WTC11 (cell line): ENCODE measurements around the gene CRELD2. TPM values are rescaled to one million over a fixed set of nuclear protein-coding genes. Genes with fewer than 3 reads are reported as not detected.

Experiments
- ATAC-seq: fragments of 200-7000 bp; cut with Tn5 transposase; 2 replicates; pipeline ENCODE4 v1.10.0; 2021; ENCODE audit warnings: mild to moderate bottlenecking, moderate library complexity
- CTCF ChIA-PET: fragments of 300-600 bp; sonication (Branson Sonifier 250); formaldehyde crosslinking; loops from one replicate; lab custom pipeline; 2021; ENCODE audit warnings: antibody characterized with exemption; lab: Charles Lee
- POLR2A ChIA-PET: fragments of 350-600 bp; sonication (Branson Sonifier 250); formaldehyde crosslinking; loops from one replicate; lab custom pipeline; 2021; ENCODE audit warnings: antibody characterized with exemption; lab: Charles Lee
- DNase-seq: peaks from one replicate; pipeline ENCODE4 v3.0.0; 2021; ENCODE audit warnings: low spot score
- H3K27ac Mint-ChIP-seq: 2 replicates; pipeline ENCODE4 v1.8.0; 2021; ENCODE audit warnings: mixed read lengths
- H3K27me3 Mint-ChIP-seq: 2 replicates; pipeline ENCODE4 v1.8.0; 2021; ENCODE audit warnings: low read depth, mild to moderate bottlenecking, moderate library complexity, mixed read lengths
- H3K36me3 Mint-ChIP-seq: 2 replicates; pipeline ENCODE4 v1.8.0; 2021; ENCODE audit warnings: mixed read lengths
- H3K4me1 Mint-ChIP-seq: 2 replicates; pipeline ENCODE4 v1.8.0; 2022; ENCODE audit warnings: mixed read lengths
- H3K4me3 Mint-ChIP-seq: 2 replicates; pipeline ENCODE4 v1.8.0; 2021; ENCODE audit warnings: mild to moderate bottlenecking, moderate library complexity, mixed read lengths
- H3K9me3 Mint-ChIP-seq: 2 replicates; pipeline ENCODE4 v1.8.0; 2021; ENCODE audit warnings: mixed read lengths
- CBFB ChIP-seq: sonication (generic); formaldehyde crosslinking; IDR thresholded peaks from 2 replicates; pipeline ENCODE4 v1.8.1; 2022; ENCODE audit warnings: mild to moderate bottlenecking, low read depth, missing genetic modification reagents
- EMX1 ChIP-seq: fragments of 250-450 bp; sonication (Bioruptor Pico); IDR thresholded peaks from 2 replicates; pipeline ENCODE4 v1.8.0; 2021; ENCODE audit warnings: mild to moderate bottlenecking
- FOXJ3 ChIP-seq: sonication (generic); formaldehyde crosslinking; IDR thresholded peaks from 2 replicates; pipeline ENCODE4 v1.9.0; 2021; ENCODE audit warnings: missing genetic modification reagents, mild to moderate bottlenecking, borderline replicate concordance
- GRHL2 ChIP-seq: fragments of 250-450 bp; sonication (Bioruptor Pico); IDR thresholded peaks from 2 replicates; pipeline ENCODE4 v1.8.0; 2022; ENCODE audit warnings: mild to moderate bottlenecking, moderate library complexity; ENCODE audit not compliant: insufficient replicate concordance, severe bottlenecking
- JAZF1 ChIP-seq: fragments of 250-450 bp; sonication (Bioruptor Pico); IDR thresholded peaks from 2 replicates; pipeline ENCODE4 v1.9.0; 2021; ENCODE audit warnings: moderate library complexity, mild to moderate bottlenecking, inconsistent platforms
- MAX ChIP-seq: sonication (generic); formaldehyde crosslinking; IDR thresholded peaks from 2 replicates; pipeline ENCODE4 v1.8.0; 2022; ENCODE audit warnings: mild to moderate bottlenecking, missing genetic modification reagents
- MLX ChIP-seq: sonication (generic); formaldehyde crosslinking; IDR thresholded peaks from 2 replicates; pipeline ENCODE4 v1.8.1; 2023; ENCODE audit warnings: mild to moderate bottlenecking, missing genetic modification reagents, moderate library complexity
- MYBL2 ChIP-seq: sonication (generic); formaldehyde crosslinking; IDR thresholded peaks from 2 replicates; pipeline ENCODE4 v1.8.1; 2023; ENCODE audit warnings: mild to moderate bottlenecking, moderate library complexity, missing genetic modification reagents
- SP1 ChIP-seq: sonication (generic); formaldehyde crosslinking; conservative IDR thresholded peaks from 2 replicates; pipeline ENCODE4 v1.8.1; 2022; ENCODE audit warnings: missing genetic modification reagents
- TEAD1 ChIP-seq: sonication (generic); formaldehyde crosslinking; IDR thresholded peaks from 2 replicates; pipeline ENCODE4 v1.8.0; 2022; ENCODE audit warnings: mild to moderate bottlenecking, missing genetic modification reagents
- TP53 ChIP-seq: sonication (generic); formaldehyde crosslinking; IDR thresholded peaks from 2 replicates; pipeline ENCODE4 v1.8.1; 2023; ENCODE audit warnings: mild to moderate bottlenecking, missing genetic modification reagents
- ZBTB21 ChIP-seq: sonication (generic); formaldehyde crosslinking; IDR thresholded peaks from 2 replicates; pipeline ENCODE4 v1.8.1; 2023; ENCODE audit warnings: mild to moderate bottlenecking, missing genetic modification reagents, borderline replicate concordance
- ZNF219 ChIP-seq: sonication (generic); formaldehyde crosslinking; IDR thresholded peaks from 2 replicates; pipeline ENCODE4 v1.8.0; 2023; ENCODE audit warnings: missing genetic modification reagents, mild to moderate bottlenecking, borderline replicate concordance
- ZNF232 ChIP-seq: sonication (generic); formaldehyde crosslinking; IDR thresholded peaks from 2 replicates; pipeline ENCODE4 v1.8.0; 2022; ENCODE audit warnings: mild to moderate bottlenecking, missing genetic modification reagents
- ZSCAN18 ChIP-seq: fragments of 250-450 bp; sonication (Bioruptor Pico); IDR thresholded peaks from 2 replicates; pipeline ENCODE4 v2.1.2; 2022; ENCODE audit warnings: mild to moderate bottlenecking, moderate library complexity
- total RNA-seq: library from RNA; stranded (reverse); gene quantifications from 3 replicates; pipeline ENCODE4 v1.2.3, GENCODE V29; 2021
- TF ChIP-seq, protein P1 (sequence below): sonication (generic); formaldehyde crosslinking; IDR thresholded peaks from 2 replicates; pipeline ENCODE4 v1.8.0; 2022; ENCODE audit warnings: mild to moderate bottlenecking, missing genetic modification reagents
- TF ChIP-seq, protein P2 (sequence below): sonication (generic); formaldehyde crosslinking; IDR thresholded peaks from 2 replicates; pipeline ENCODE4 v1.8.1; 2023; ENCODE audit warnings: mild to moderate bottlenecking, missing genetic modification reagents
- TF ChIP-seq, protein P3 (sequence below): sonication (generic); formaldehyde crosslinking; IDR thresholded peaks from 2 replicates; pipeline ENCODE4 v1.8.1; 2022; ENCODE audit warnings: missing genetic modification reagents, borderline replicate concordance
- TF ChIP-seq, protein P4 (sequence below): sonication (generic); formaldehyde crosslinking; IDR thresholded peaks from 2 replicates; pipeline ENCODE4 v1.8.0; 2022; ENCODE audit warnings: mild to moderate bottlenecking, missing genetic modification reagents
- TF ChIP-seq, protein P5 (sequence below): fragments of 250-450 bp; sonication (Bioruptor Pico); IDR thresholded peaks from 2 replicates; pipeline ENCODE4 v1.9.0; 2021; ENCODE audit warnings: mild to moderate bottlenecking

Gene CRELD2
- total RNA-seq, 1 experiment from 2014 or later = 42.8 TPM

- no peak for DNase-seq
Measured at GRCh38 chr22:49948116-49948957, 29.9 kb downstream of the CRELD2 start.

More at GRCh38 chr22:49948116-49948957, 29.9 kb downstream of the CRELD2 start:
- no peak overlapping the region for H3K27ac Mint-ChIP-seq
- no peak overlapping the region for H3K4me3 Mint-ChIP-seq
- H3K4me1 Mint-ChIP-seq = peaks cover 8% of the 10 kb centered on the region
- no peak for ATAC-seq
- TF ChIP-seq, protein P1, sequence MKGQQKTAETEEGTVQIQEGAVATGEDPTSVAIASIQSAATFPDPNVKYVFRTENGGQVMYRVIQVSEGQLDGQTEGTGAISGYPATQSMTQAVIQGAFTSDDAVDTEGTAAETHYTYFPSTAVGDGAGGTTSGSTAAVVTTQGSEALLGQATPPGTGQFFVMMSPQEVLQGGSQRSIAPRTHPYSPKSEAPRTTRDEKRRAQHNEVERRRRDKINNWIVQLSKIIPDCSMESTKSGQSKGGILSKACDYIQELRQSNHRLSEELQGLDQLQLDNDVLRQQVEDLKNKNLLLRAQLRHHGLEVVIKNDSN (CRISPR knock-in tag) = no peak
- TF ChIP-seq ZNF219 (CRISPR knock-in tag) (no peak), TEAD1 (CRISPR knock-in tag) (no peak), ZNF232 (CRISPR knock-in tag) (no peak), ZSCAN18 (CRISPR knock-in tag) (no peak), SP1 (CRISPR knock-in tag) (no peak), ZBTB21 (CRISPR knock-in tag) (no peak), MAX (no peak), GRHL2 (CRISPR knock-in tag) (no peak), TP53 (no peak), FOXJ3 (no peak), MYBL2 (CRISPR knock-in tag) (no peak), MLX (CRISPR knock-in tag) (no peak), JAZF1 (CRISPR knock-in tag) (no peak), CBFB (CRISPR knock-in tag) (no peak), EMX1 (no peak)
- TF ChIP-seq, protein P2, sequence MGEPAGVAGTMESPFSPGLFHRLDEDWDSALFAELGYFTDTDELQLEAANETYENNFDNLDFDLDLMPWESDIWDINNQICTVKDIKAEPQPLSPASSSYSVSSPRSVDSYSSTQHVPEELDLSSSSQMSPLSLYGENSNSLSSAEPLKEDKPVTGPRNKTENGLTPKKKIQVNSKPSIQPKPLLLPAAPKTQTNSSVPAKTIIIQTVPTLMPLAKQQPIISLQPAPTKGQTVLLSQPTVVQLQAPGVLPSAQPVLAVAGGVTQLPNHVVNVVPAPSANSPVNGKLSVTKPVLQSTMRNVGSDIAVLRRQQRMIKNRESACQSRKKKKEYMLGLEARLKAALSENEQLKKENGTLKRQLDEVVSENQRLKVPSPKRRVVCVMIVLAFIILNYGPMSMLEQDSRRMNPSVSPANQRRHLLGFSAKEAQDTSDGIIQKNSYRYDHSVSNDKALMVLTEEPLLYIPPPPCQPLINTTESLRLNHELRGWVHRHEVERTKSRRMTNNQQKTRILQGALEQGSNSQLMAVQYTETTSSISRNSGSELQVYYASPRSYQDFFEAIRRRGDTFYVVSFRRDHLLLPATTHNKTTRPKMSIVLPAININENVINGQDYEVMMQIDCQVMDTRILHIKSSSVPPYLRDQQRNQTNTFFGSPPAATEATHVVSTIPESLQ (CRISPR knock-in tag) = no peak
- TF ChIP-seq, protein P3, sequence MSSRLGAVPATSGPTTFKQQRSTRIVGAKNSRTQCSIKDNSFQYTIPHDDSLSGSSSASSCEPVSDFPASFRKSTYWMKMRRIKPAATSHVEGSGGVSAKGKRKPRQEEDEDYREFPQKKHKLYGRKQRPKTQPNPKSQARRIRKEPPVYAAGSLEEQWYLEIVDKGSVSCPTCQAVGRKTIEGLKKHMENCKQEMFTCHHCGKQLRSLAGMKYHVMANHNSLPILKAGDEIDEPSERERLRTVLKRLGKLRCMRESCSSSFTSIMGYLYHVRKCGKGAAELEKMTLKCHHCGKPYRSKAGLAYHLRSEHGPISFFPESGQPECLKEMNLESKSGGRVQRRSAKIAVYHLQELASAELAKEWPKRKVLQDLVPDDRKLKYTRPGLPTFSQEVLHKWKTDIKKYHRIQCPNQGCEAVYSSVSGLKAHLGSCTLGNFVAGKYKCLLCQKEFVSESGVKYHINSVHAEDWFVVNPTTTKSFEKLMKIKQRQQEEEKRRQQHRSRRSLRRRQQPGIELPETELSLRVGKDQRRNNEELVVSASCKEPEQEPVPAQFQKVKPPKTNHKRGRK (CRISPR knock-in tag) = no peak
- TF ChIP-seq, protein P4, sequence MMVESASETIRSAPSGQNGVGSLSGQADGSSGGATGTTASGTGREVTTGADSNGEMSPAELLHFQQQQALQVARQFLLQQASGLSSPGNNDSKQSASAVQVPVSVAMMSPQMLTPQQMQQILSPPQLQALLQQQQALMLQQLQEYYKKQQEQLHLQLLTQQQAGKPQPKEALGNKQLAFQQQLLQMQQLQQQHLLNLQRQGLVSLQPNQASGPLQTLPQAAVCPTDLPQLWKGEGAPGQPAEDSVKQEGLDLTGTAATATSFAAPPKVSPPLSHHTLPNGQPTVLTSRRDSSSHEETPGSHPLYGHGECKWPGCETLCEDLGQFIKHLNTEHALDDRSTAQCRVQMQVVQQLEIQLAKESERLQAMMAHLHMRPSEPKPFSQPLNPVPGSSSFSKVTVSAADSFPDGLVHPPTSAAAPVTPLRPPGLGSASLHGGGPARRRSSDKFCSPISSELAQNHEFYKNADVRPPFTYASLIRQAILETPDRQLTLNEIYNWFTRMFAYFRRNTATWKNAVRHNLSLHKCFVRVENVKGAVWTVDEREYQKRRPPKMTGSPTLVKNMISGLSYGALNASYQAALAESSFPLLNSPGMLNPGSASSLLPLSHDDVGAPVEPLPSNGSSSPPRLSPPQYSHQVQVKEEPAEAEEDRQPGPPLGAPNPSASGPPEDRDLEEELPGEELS (CRISPR knock-in tag) = no peak
- TF ChIP-seq, protein P5, sequence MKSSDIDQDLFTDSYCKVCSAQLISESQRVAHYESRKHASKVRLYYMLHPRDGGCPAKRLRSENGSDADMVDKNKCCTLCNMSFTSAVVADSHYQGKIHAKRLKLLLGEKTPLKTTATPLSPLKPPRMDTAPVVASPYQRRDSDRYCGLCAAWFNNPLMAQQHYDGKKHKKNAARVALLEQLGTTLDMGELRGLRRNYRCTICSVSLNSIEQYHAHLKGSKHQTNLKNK (CRISPR knock-in tag) = no peak
- H3K27me3 Mint-ChIP-seq = no peaks in the 10 kb centered on the region
- no peaks in the 10 kb centered on the region for H3K9me3 Mint-ChIP-seq
- ChIA-PET CTCF (interaction anchor here (1.2 to 2.3 kb wide), 3 partner anchors 32 to 45 kb away, joined by 3 to 11 read pairs (median 4); no protein-coding TSS in a partner anchor), POLR2A (no interaction called here)
- H3K36me3 Mint-ChIP-seq = no peaks in the 10 kb centered on the region
